GM18526 (cell line): ENCODE results near the gene PRKG2.

ENCODE experiments used
- POLR2A ChIP-seq: IDR thresholded peaks from 3 replicates; pipeline ENCODE4 v1.6.1; 2011; ENCODE audit not compliant: insufficient read length; ENCODE audit errors: extremely low read depth

PRKG2 gene

DNA sequence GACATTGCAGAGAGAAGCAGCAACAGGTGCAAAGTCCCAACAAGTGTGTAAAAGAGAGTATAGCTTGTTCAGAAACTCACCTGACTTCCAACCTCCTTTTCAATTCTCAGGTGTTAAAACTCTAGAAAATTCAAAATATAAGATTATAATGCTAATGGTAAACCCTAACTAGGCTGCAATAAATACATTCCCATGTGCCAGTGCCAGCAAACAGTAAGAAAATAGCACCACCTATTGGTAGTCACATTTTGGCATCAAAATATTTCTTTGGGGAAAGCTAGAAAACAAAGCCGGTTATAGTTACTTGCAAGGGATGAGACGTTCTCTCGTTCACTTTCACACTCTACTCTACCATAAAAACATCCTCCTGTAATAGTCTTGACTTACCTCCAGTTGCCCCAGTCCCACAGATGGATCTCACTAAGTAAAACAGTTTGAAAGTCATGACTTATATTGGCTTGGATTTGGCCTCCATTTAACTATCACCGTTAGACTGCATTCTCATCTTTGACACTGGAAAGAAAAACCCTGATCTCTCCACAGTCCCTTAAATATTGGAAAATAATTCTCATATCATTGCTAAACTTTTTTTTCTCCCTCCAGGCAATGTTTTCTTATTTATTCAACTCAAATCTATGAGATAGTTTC lies 174.9 kb downstream of the PRKG2 start:
- no peak for TF ChIP-seq POLR2A

DNA sequence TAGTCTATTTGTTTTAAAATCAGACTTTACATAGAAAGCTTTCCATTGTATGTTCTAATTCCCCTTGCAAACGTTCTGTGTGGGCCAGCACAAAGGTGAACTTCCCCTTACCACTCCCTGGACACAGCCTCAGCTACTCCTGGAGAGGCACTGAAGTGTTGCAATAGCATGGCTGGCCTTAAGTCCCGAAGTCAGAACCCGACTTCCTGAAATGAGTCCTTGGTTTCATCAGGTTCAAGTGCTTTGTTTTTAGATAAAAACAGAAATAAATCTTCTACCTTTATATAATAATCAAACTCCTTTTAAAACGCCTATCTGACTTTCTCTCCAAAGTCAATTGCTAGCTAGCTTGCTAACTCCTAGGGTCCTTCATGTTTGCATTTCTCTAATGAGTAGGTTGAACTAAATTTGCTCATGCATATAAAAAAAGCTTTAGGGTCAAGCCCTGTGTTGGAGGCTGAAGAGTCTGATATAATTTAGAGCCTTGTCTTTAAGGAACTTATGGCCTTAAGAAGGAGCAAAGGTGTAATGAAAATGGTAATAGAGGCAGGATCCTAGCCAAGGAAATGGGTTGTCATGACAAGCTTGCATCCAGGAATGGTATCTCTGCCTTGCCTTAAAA lies 175.6 kb downstream of the PRKG2 start:
- TF ChIP-seq POLR2A = no peak

DNA sequence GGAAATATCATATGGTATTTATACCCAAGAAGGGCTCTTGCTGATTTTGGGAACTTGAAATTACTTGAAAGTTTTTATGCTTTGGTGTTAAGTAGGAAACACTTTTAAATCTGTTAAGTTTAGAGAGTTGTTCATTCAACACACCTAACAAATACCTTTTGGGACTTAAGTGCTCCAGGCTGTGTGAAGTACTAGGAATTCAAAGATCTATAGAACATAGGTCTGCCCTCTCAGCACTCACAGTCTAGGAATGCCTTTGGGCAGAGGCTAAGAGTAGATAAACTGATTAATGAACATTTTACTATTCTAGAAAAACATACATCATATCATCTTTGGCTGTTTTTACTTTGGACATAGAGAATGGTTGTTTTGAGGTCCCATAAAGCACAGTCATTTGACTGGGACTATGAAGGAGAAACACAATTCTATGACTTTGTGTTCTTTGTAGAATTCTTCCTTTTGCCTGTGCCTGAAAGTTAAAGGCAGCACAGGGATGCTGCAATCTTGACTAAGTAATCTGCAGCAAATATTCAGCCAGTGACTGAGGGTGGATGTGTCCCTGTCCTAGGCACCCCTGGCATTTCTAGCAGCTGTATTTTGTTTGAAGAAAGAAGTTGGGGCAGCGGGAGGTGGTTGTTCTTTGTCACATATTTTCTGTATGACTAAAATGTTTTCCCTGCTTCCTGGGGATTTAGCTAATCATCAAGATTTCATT lies 176.2 kb downstream of the PRKG2 start:
- TF ChIP-seq POLR2A = no peak
